GM13977 (cell line): Measurements from ENCODE around the gene TTLL5.

Experiments
- DNase-seq: peaks from one replicate; pipeline ENCODE4 v3.0.0; 2012; ENCODE audit warnings: low spot score
- CTCF ChIP-seq: IDR thresholded peaks from 2 replicates; pipeline ENCODE4 v1.5.1; 2012; ENCODE audit warnings: mild to moderate bottlenecking, control low read depth; ENCODE audit not compliant: insufficient read depth; ENCODE audit errors: extremely low read depth, missing control alignments
- in situ Hi-C: fragments of 300-500 bp; cut with MboI; formaldehyde crosslinking; loops from one replicate; pipeline ENCODE4 v1.12.0; 2022; ENCODE audit warnings: low sequenced_read_pairs, low pct_unique_long_range_greater_than_20kb, mixed read lengths, inconsistent platforms; ENCODE audit not compliant: unreplicated experiment

TTLL5 gene

GRCh38 chr14:75999511-76000190, 338.6 kb downstream of the TTLL5 start:
- no peak for DNase-seq
- in situ Hi-C loops = no loop called here
- TF ChIP-seq CTCF = no peak

GRCh38 chr14:76002383-76002782, 341.3 kb downstream of the TTLL5 start:
- DNase-seq = no peak
- TF ChIP-seq CTCF = no peak
- in situ Hi-C loops = no loop called here
